ENCODE data around the gene HESX1. TPM values are rescaled to one million over a fixed set of nuclear protein-coding genes. Genes with fewer than 3 reads are reported as not detected.
A peak's percentile ranks its signal among the peaks of the same experiment; 100 is the strongest.

The HESX1 gene
- total RNA-seq, 1 donor from 2014 or later, result 42.1 TPM

DNA sequence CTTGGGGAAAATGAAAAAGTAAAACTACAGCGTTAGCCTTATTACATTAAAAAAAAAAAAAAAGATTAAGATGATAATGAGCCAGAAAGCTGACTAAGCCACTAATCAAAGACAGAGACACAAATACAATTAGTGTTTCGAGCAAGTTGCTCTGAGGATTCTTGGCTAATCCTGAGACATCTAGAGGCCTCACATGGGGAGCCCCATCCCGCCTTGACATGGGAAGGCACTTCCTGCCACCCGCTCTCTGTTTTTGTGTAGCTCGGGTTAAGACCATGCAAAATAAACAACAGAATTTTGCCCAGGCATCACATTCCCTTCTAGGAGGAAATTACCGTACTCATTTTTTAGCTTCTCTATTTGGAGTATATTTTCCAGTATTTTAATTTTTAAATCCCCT lies 15.3 kb downstream of the HESX1 start:
- no peak overlapping the region for H3K4me3 ChIP-seq
- H3K4me1 Mint-ChIP-seq, result peaks cover 11% of the 10 kb centered on the region
- no peaks in the 10 kb centered on the region for H3K27me3 ChIP-seq
- no peaks in the 10 kb centered on the region for H3K36me3 ChIP-seq
- H3K9ac ChIP-seq, result no peak overlapping the region
- no peaks in the 10 kb centered on the region for H4K20me1 ChIP-seq (ENCODE audit: low read depth)
- no peaks in the 10 kb centered on the region for H3F3A ChIP-seq (ENCODE audit: low read depth)
- H3K4me1 ChIP-seq, result peaks cover 29% of the 10 kb centered on the region
- peak overlapping the region; percentile 42 for H3K4me2 ChIP-seq
- TF ChIP-seq EZH2 (IDR thresholded peaks at IDR 0.05) (no peak), CTCF (IDR thresholded peaks at IDR 0.05) (no peak), EZH2phosphoT487 (IDR thresholded peaks at IDR 0.05) (no peak)
- peak; percentile 68 for DNase-seq (ENCODE audit: low spot score)
- H3K27ac Mint-ChIP-seq, result no peak overlapping the region
- H3K9me3 ChIP-seq (ENCODE audit: low read depth), result no peaks in the 10 kb centered on the region
- H3K27me3 Mint-ChIP-seq (ENCODE audit: insufficient read depth, low read depth), result peaks cover 5% of the 10 kb centered on the region
- H3K36me3 Mint-ChIP-seq, result no peaks in the 10 kb centered on the region
- H3K79me2 ChIP-seq (ENCODE audit: low read depth), result no peaks in the 10 kb centered on the region
- peak overlapping the region; percentile 11 for H2AFZ ChIP-seq (replicated peaks)
- H3K4me3 Mint-ChIP-seq, result no peak overlapping the region
- H3K9me3 Mint-ChIP-seq, result peaks cover 3% of the 10 kb centered on the region
- no peak overlapping the region for H3K27ac ChIP-seq

DNA sequence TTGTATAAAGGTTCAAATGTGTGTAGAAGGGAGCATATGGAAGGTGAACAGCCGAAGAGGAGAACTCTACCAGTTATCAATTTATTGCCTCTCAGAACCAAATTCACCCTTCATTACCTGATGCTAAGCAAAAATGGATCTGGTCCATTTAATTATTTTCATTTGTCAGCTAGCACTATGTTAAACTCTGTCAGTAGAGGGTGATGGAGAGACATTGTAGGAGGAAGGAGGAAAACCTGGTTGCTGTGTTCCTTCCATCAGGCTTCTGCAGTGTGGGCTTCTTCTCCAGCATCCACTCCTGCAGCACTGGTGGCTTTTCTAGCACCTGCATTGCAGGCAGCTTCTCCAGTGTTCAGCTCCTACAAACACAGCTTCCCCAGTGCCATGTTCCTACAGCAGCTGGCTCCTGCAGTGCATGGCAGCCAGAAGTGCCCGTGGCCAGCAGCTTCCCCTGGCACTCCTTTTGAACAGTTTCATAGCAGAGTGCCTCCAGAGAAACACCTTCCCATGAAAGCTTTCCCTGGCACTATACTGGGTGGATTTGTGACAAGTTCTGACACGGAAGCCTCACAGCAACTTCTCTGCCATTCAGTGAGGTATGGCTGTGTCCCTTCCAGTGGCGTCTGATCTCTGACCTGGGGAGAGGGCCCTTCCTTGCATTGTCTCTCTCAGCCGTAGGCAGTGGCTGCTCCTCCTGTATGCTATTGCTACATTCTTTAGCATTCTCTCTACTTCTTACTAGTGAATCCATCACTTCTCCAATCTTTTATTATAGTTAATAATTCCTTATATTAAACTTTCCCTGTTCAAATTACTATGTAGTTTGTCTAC lies 20.0 kb downstream of the HESX1 start:
- Histone ChIP-seq H3K27ac (no peak overlapping the region), H2AFZ (replicated peaks) (peak overlapping the region; percentile 81), H3K9ac (no peak overlapping the region), H3K9me3 (ENCODE audit: low read depth) (no peaks in the 10 kb centered on the region), H3K27me3 (no peaks in the 10 kb centered on the region), H3K4me3 (no peak overlapping the region), H4K20me1 (ENCODE audit: low read depth) (no peaks in the 10 kb centered on the region), H3K4me2 (no peak overlapping the region), H3F3A (ENCODE audit: low read depth) (no peaks in the 10 kb centered on the region), H3K4me1 (peaks cover 22% of the 10 kb centered on the region), H3K36me3 (no peaks in the 10 kb centered on the region), H3K79me2 (ENCODE audit: low read depth) (no peaks in the 10 kb centered on the region)
- no peaks in the 10 kb centered on the region for H3K36me3 Mint-ChIP-seq
- peak; percentile 61 for DNase-seq (ENCODE audit: low spot score)
- H3K4me3 Mint-ChIP-seq, result no peak overlapping the region
- H3K27me3 Mint-ChIP-seq (ENCODE audit: insufficient read depth, low read depth), result peaks cover 5% of the 10 kb centered on the region
- peaks cover 7% of the 10 kb centered on the region for H3K4me1 Mint-ChIP-seq
- peak; percentile 60 for TF ChIP-seq CTCF (IDR thresholded peaks at IDR 0.05)
- no peak for TF ChIP-seq EZH2phosphoT487 (IDR thresholded peaks at IDR 0.05)
- no peak overlapping the region for H3K27ac Mint-ChIP-seq
- peaks cover 3% of the 10 kb centered on the region for H3K9me3 Mint-ChIP-seq

- Mint-ChIP-seq H3K9me3 (no peaks in the 10 kb centered on the region), H3K4me3 (no peak overlapping the region), H3K27ac (no peak overlapping the region)
Measured at GRCh38 chr3:57176045-57176444, 23.7 kb downstream of the HESX1 start.

More at GRCh38 chr3:57176045-57176444, 23.7 kb downstream of the HESX1 start:
- H3K9ac ChIP-seq, result no peak overlapping the region
- H3K27me3 Mint-ChIP-seq (ENCODE audit: insufficient read depth, low read depth), result peaks cover 3% of the 10 kb centered on the region
- H3K36me3 Mint-ChIP-seq, result no peaks in the 10 kb centered on the region
- H3K9me3 ChIP-seq (ENCODE audit: low read depth), result no peaks in the 10 kb centered on the region
- no peak overlapping the region for H3K27ac ChIP-seq
- H3K4me3 ChIP-seq, result no peak overlapping the region
- no peaks in the 10 kb centered on the region for H4K20me1 ChIP-seq (ENCODE audit: low read depth)
- peaks cover 10% of the 10 kb centered on the region for H3K4me1 ChIP-seq
- no peak overlapping the region for H3K4me2 ChIP-seq
- no peak for TF ChIP-seq EZH2phosphoT487 (IDR thresholded peaks at IDR 0.05)
- TF ChIP-seq EZH2 (IDR thresholded peaks at IDR 0.05), result no peak
- no peak for TF ChIP-seq CTCF (IDR thresholded peaks at IDR 0.05)
- no peaks in the 10 kb centered on the region for H3K79me2 ChIP-seq (ENCODE audit: low read depth)
- no peaks in the 10 kb centered on the region for H3K36me3 ChIP-seq
- H2AFZ ChIP-seq (replicated peaks), result no peak overlapping the region
- peaks cover 3% of the 10 kb centered on the region for H3K4me1 Mint-ChIP-seq
- H3K27me3 ChIP-seq, result peaks cover 3% of the 10 kb centered on the region
- DNase-seq (ENCODE audit: low spot score), result no peak
- no peaks in the 10 kb centered on the region for H3F3A ChIP-seq (ENCODE audit: low read depth)
